ENCODE results near the gene PCCA. TPM values are rescaled to one million over a fixed set of nuclear protein-coding genes. Genes with fewer than 3 reads are reported as not detected.

The PCCA gene
- polyA plus RNA-seq, 1 of the 3 experiments (the other 2 are of a cell fraction) = 7.3 TPM

GRCh38 chr13:100234524-100235136 lies 145.7 kb downstream of the PCCA start:
- H3K27me3 ChIP-seq (ENCODE audit: insufficient read depth) = no peaks in the 10 kb centered on the region
- no peak overlapping the region for H3K4me3 ChIP-seq (ENCODE audit: low read depth in 2 of 2, low read length in 1 of 2)
- no peak for DNase-seq
- H3K27ac ChIP-seq (ENCODE audit: low read depth in 2 of 2, low read length in 1 of 2) = no peak overlapping the region
- ChIA-PET CTCF (interaction anchor here (0.7 to 6.7 kb wide), 17 partner anchors 11 to 1062 kb away, joined by 3 to 63 read pairs (median 5); no protein-coding TSS in a partner anchor), POLR2A (no interaction called here)
- H4K20me1 ChIP-seq (ENCODE audit: insufficient read depth) = no peaks in the 10 kb centered on the region
- no peak overlapping the region for H3K9ac ChIP-seq
- no peak for TF ChIP-seq FOXJ3 (CRISPR knock-in tag; IDR thresholded peaks at IDR 0.05)
- no peak for TF ChIP-seq TEAD4 (IDR thresholded peaks at IDR 0.05; ENCODE audit: borderline replicate concordance, insufficient read depth)
- no peak for TF ChIP-seq JUND (IDR thresholded peaks at IDR 0.05)
- no peak for TF ChIP-seq EZH2phosphoT487 (IDR thresholded peaks at IDR 0.05; ENCODE audit: borderline replicate concordance, low read depth)
- TF ChIP-seq RXRA (IDR thresholded peaks at IDR 0.05; ENCODE audit: borderline replicate concordance, low read depth) = no peak
- TF ChIP-seq POLR2AphosphoS5 (IDR thresholded peaks at IDR 0.05; ENCODE audit: low read depth, low read length) = no peak
- H3F3A ChIP-seq (replicated peaks; ENCODE audit: insufficient read depth) = peaks cover 3% of the 10 kb centered on the region
- H2AFZ ChIP-seq (ENCODE audit: low read depth) = no peak overlapping the region
- peaks cover 0 to 8% of the 10 kb centered on the region in 2 experiments; a peak in 2 of 4 replicates for H3K4me1 ChIP-seq (ENCODE audit: control insufficient read depth in 1 of 2, insufficient read depth in 2 of 2, low read depth in 1 of 2, low read length in 1 of 2)
- no peaks in the 10 kb centered on the region for H3K9me3 ChIP-seq
- peaks cover 2 to 7% of the 10 kb centered on the region in 2 experiments for H3K36me3 ChIP-seq (replicated peaks in 1 of 2; ENCODE audit: control insufficient read depth in 1 of 2, insufficient read depth in 2 of 2, low read length in 1 of 2)
- no peaks in the 10 kb centered on the region for H3K9me2 ChIP-seq
- 72% methylated on average over 4 of the region's 4 CpGs for WGBS (ENCODE audit: low lambda C conversion rate)
- H3K4me2 ChIP-seq = no peak overlapping the region
- H3K79me2 ChIP-seq (ENCODE audit: insufficient read depth) = no peaks in the 10 kb centered on the region

- Histone ChIP-seq H3F3A (replicated peaks; ENCODE audit: insufficient read depth) (peaks cover 3% of the 10 kb centered on the region), H3K9me2 (no peaks in the 10 kb centered on the region), H3K27ac (ENCODE audit: low read depth in 2 of 2, low read length in 1 of 2) (peak overlapping the region in 1 of 2 experiments; percentile 21; a peak in 2 of 4 replicates), H3K4me1 (ENCODE audit: control insufficient read depth in 1 of 2, insufficient read depth in 2 of 2, low read depth in 1 of 2, low read length in 1 of 2) (peaks cover 0 to 8% of the 10 kb centered on the region in 2 experiments; a peak in 2 of 4 replicates), H3K9ac (no peak overlapping the region), H3K36me3 (replicated peaks in 1 of 2; ENCODE audit: control insufficient read depth in 1 of 2, insufficient read depth in 2 of 2, low read length in 1 of 2) (peaks cover 2 to 7% of the 10 kb centered on the region in 2 experiments), H3K27me3 (ENCODE audit: insufficient read depth) (no peaks in the 10 kb centered on the region), H3K4me3 (ENCODE audit: low read depth in 2 of 2, low read length in 1 of 2) (0 out of 4 replicates have a peak overlapping the region, but pooled peaks of 1 of the 2 experiments have one; percentile 7), H4K20me1 (ENCODE audit: insufficient read depth) (no peaks in the 10 kb centered on the region), H3K4me2 (no peak overlapping the region), H3K79me2 (ENCODE audit: insufficient read depth) (no peaks in the 10 kb centered on the region), H3K9me3 (no peaks in the 10 kb centered on the region), H2AFZ (ENCODE audit: low read depth) (no peak overlapping the region)
- CTCF ChIA-PET = interaction anchor here (0.6 to 6.7 kb wide), 32 partner anchors 9 to 1063 kb away, joined by 3 to 63 read pairs (median 4); partner anchors contain the start of gene ZIC2
- POLR2A ChIA-PET = no interaction called here
- DNase-seq = peak; percentile 51
- 7% methylated on average over 5 of the region's 5 CpGs for WGBS (ENCODE audit: low lambda C conversion rate)
- TF ChIP-seq RAD21 (IDR thresholded peaks at IDR 0.05; ENCODE audit: low read length) (peak; percentile 82), TCF12 (IDR thresholded peaks at IDR 0.05) (no peak), CTCF (IDR thresholded peaks at IDR 0.05) (peak; percentile 78), NRF1 (IDR thresholded peaks at IDR 0.05; ENCODE audit: low read depth, low read length) (no peak), SIN3A (IDR thresholded peaks at IDR 0.05; ENCODE audit: borderline replicate concordance, low read depth, low read length) (no peak), EP300 (IDR thresholded peaks at IDR 0.05; ENCODE audit: borderline replicate concordance in 1 of 2, low read depth in 1 of 2, low read length in 1 of 2) (peak in 1 of 2 experiments; percentile 72; a peak in 2 of 4 replicates), SMC3 (IDR thresholded peaks at IDR 0.05; ENCODE audit: low read depth, low read length) (peak; percentile 76), USF2 (IDR thresholded peaks at IDR 0.05; ENCODE audit: borderline replicate concordance, low read depth, low read length) (no peak)
Observed at GRCh38 chr13:100235311-100235901, 146.5 kb downstream of the PCCA start.
